ENCODE results near the gene MYOZ3. TPM values are rescaled to one million over a fixed set of nuclear protein-coding genes. Genes with fewer than 3 reads are reported as not detected.
A peak's percentile ranks its signal among the peaks of the same experiment; 100 is the strongest.

MYOZ3 gene
- polyA plus RNA-seq, 1 donor: 3.0 TPM

- Histone ChIP-seq H3K27me3 (ENCODE audit: control insufficient read depth, insufficient read depth, low read length) (peaks cover 14% of the 10 kb centered on the region), H3K27ac (ENCODE audit: low read length) (no peak overlapping the region), H3K4me1 (ENCODE audit: control insufficient read depth, insufficient read depth, low read length) (peaks cover 8% of the 10 kb centered on the region), H3K4me3 (ENCODE audit: low read length) (no peak overlapping the region), H3K36me3 (ENCODE audit: control insufficient read depth, insufficient read depth, low read length) (no peaks in the 10 kb centered on the region), H3K9me3 (ENCODE audit: control insufficient read depth, low read depth, low read length) (no peaks in the 10 kb centered on the region)
- no peak for DNase-seq
- WGBS (ENCODE audit: insufficient coverage, low lambda C conversion rate): no CpG with 5 or more reads among the region's 4 CpGs
These were observed 781 bp upstream of the MYOZ3 start for GRCh38 chr5:150660108-150660831.

DNA sequence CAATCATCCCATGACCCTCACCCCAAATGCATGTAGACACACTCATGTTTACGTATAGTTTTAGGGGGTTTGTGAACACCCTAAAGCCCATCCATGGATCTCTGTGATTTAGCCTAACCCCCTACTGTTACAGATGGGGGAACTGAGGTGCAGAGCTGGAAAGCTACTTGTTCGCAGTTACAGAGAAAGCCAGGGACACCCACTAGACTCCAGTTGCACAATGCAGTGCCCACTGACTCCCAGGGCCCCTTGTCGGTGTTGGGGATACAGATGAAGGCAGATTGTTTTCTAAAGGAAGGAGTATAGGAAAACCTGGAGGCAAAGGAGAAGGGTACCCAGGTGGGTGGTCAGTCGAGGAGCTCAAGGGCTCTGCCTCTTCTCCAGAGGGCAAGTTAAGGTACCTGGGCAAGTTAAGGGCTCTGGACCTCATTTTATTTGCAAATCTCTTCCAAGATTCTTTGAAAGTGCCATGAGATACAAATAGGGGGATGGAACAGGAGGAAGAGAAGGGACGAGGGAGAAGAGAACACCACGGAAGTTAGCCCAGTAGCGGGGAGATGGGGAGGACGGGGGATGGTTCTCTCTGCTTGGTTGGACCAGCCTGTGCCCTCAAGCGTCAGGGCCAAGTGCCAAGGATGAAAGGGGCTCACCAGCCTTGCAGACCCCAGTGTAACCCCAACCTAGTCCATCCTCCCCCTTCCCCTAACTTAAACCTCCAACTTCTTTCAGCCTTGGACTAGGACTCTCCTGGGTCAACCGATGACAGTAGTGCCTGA is 958 bp downstream of the MYOZ3 start:
- Histone ChIP-seq H3K9me3 (ENCODE audit: control insufficient read depth, low read depth, low read length) (no peaks in the 10 kb centered on the region), H3K4me3 (ENCODE audit: low read length) (no peak overlapping the region), H3K4me1 (ENCODE audit: control insufficient read depth, insufficient read depth, low read length) (peaks cover 5% of the 10 kb centered on the region), H3K27me3 (ENCODE audit: control insufficient read depth, insufficient read depth, low read length) (peaks cover 14% of the 10 kb centered on the region), H3K27ac (ENCODE audit: low read length) (no peak overlapping the region), H3K36me3 (ENCODE audit: control insufficient read depth, insufficient read depth, low read length) (no peaks in the 10 kb centered on the region)
- no CpG with 5 or more reads among the region's 10 CpGs for WGBS (ENCODE audit: insufficient coverage, low lambda C conversion rate)
- DNase-seq: no peak

DNA sequence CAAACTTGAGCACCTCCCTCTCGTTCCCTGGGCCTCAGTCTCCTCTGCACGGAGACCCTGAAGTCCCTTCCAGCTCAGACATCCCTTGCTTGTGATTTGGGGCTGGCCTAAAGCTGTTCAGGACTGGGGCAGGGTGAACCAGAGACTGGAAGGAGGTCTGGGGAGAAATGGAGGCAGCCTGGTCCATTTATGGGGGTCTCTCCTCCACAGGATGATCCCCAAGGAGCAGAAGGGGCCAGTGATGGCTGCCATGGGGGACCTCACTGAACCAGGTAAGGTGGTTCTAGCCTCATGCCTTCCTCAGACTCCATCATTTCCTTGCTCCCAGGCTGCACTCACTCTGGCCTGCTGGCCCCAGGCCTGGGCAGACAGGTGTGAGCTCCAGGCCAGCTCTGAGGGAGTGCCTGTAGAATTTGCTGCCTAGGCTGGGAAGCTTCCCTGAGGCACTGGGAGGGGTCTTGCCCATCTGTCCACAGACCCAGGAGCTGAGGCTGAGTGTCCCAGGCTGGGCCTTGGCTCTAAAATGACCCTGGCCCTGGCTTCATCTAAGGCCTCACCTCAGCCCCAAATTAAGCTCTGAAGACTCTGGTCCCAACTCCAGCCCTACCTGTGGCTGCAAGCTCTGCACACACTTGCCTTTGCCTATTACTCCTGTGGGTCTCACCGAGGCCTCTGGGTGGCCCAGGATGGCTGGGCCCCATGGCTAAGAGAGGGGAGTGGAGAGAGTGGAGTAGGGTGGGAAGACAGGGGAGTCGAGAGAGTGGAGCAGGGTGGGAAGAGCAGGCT is 1.9 kb downstream of the MYOZ3 start:
- Histone ChIP-seq H3K4me3 (ENCODE audit: low read length) (no peak overlapping the region), H3K27me3 (ENCODE audit: control insufficient read depth, insufficient read depth, low read length) (peaks cover 15% of the 10 kb centered on the region), H3K27ac (ENCODE audit: low read length) (no peak overlapping the region), H3K36me3 (ENCODE audit: control insufficient read depth, insufficient read depth, low read length) (no peaks in the 10 kb centered on the region), H3K9me3 (ENCODE audit: control insufficient read depth, low read depth, low read length) (no peaks in the 10 kb centered on the region), H3K4me1 (ENCODE audit: control insufficient read depth, insufficient read depth, low read length) (no peaks in the 10 kb centered on the region)
- no CpG with 5 or more reads among the region's 4 CpGs for WGBS (ENCODE audit: insufficient coverage, low lambda C conversion rate)
- no peak for DNase-seq

- H3K27me3 ChIP-seq (ENCODE audit: control insufficient read depth, insufficient read depth, low read length): peaks cover 20% of the 10 kb centered on the region
- WGBS (ENCODE audit: insufficient coverage, low lambda C conversion rate): 100% methylated on average over 1 of the region's 3 CpGs
These were observed 2.9 kb downstream of the MYOZ3 start for GRCh38 chr5:150663936-150664335.

DNA sequence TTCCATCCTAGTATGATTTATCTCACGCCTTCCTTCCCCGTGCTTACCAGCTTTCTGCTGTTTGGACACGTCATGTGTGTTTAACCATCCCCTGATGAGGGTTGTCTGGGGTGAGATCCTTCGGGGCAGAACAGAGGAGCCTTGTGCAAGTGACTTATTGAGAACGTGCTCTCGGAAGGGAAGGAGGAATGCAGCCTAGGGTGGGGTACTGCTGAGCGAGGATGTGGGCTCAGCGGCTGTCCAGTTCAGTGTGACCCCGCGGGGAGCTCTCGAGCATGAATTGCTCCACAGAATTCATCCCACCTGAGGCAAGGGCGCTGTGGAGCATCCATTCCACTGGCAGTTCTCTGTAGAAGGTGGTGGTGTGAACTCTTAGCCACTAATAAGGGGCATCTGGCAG is 4.0 kb downstream of the MYOZ3 start:
- WGBS (ENCODE audit: insufficient coverage, low lambda C conversion rate): no CpG with 5 or more reads among the region's 12 CpGs
- DNase-seq: no peak
- H3K4me1 ChIP-seq (ENCODE audit: control insufficient read depth, insufficient read depth, low read length): no peaks in the 10 kb centered on the region
- no peak overlapping the region for H3K27ac ChIP-seq (ENCODE audit: low read length)
- H3K27me3 ChIP-seq (ENCODE audit: control insufficient read depth, insufficient read depth, low read length): peaks cover 24% of the 10 kb centered on the region
- H3K9me3 ChIP-seq (ENCODE audit: control insufficient read depth, low read depth, low read length): no peaks in the 10 kb centered on the region
- H3K4me3 ChIP-seq (ENCODE audit: low read length): no peak overlapping the region
- H3K36me3 ChIP-seq (ENCODE audit: control insufficient read depth, insufficient read depth, low read length): no peaks in the 10 kb centered on the region

More at GRCh38 chr5:150663936-150664335, 2.9 kb downstream of the MYOZ3 start:
- no peak overlapping the region for H3K4me3 ChIP-seq (ENCODE audit: low read length)
- H3K27ac ChIP-seq (ENCODE audit: low read length): no peak overlapping the region
- no peak for DNase-seq
- H3K9me3 ChIP-seq (ENCODE audit: control insufficient read depth, low read depth, low read length): no peaks in the 10 kb centered on the region
- H3K4me1 ChIP-seq (ENCODE audit: control insufficient read depth, insufficient read depth, low read length): no peaks in the 10 kb centered on the region
- H3K36me3 ChIP-seq (ENCODE audit: control insufficient read depth, insufficient read depth, low read length): no peaks in the 10 kb centered on the region

- Histone ChIP-seq H3K4me3 (ENCODE audit: low read length) (no peak overlapping the region), H3K9me3 (ENCODE audit: control insufficient read depth, low read depth, low read length) (peaks cover 5% of the 10 kb centered on the region), H3K27ac (ENCODE audit: low read length) (no peak overlapping the region), H3K4me1 (ENCODE audit: control insufficient read depth, insufficient read depth, low read length) (peaks cover 4% of the 10 kb centered on the region), H3K36me3 (ENCODE audit: control insufficient read depth, insufficient read depth, low read length) (no peaks in the 10 kb centered on the region), H3K27me3 (ENCODE audit: control insufficient read depth, insufficient read depth, low read length) (peaks cover 39% of the 10 kb centered on the region)
- WGBS (ENCODE audit: insufficient coverage, low lambda C conversion rate): no CpG with 5 or more reads among the region's 14 CpGs
- DNase-seq: no peak
These were observed 9.4 kb downstream of the MYOZ3 start for GRCh38 chr5:150670275-150670947.

GRCh38 chr5:150670948-150671310 is 9.9 kb downstream of the MYOZ3 start:
- Histone ChIP-seq H3K4me3 (ENCODE audit: low read length) (no peak overlapping the region), H3K27ac (ENCODE audit: low read length) (no peak overlapping the region), H3K36me3 (ENCODE audit: control insufficient read depth, insufficient read depth, low read length) (no peaks in the 10 kb centered on the region), H3K9me3 (ENCODE audit: control insufficient read depth, low read depth, low read length) (peaks cover 5% of the 10 kb centered on the region), H3K27me3 (ENCODE audit: control insufficient read depth, insufficient read depth, low read length) (peaks cover 39% of the 10 kb centered on the region), H3K4me1 (ENCODE audit: control insufficient read depth, insufficient read depth, low read length) (peaks cover 4% of the 10 kb centered on the region)
- DNase-seq: no peak
- no CpG with 5 or more reads among the region's 2 CpGs for WGBS (ENCODE audit: insufficient coverage, low lambda C conversion rate)

GRCh38 chr5:150671509-150672236 is 10.6 kb downstream of the MYOZ3 start:
- Histone ChIP-seq H3K36me3 (ENCODE audit: control insufficient read depth, insufficient read depth, low read length) (no peaks in the 10 kb centered on the region), H3K27ac (ENCODE audit: low read length) (no peak overlapping the region), H3K4me3 (ENCODE audit: low read length) (peak overlapping the region; percentile 50), H3K27me3 (ENCODE audit: control insufficient read depth, insufficient read depth, low read length) (peaks cover 39% of the 10 kb centered on the region), H3K9me3 (ENCODE audit: control insufficient read depth, low read depth, low read length) (peaks cover 5% of the 10 kb centered on the region), H3K4me1 (ENCODE audit: control insufficient read depth, insufficient read depth, low read length) (peaks cover 4% of the 10 kb centered on the region)
- DNase-seq: peak in 1 of 2 donors; percentile 34
- no CpG with 5 or more reads among the region's 51 CpGs for WGBS (ENCODE audit: insufficient coverage, low lambda C conversion rate)

DNA sequence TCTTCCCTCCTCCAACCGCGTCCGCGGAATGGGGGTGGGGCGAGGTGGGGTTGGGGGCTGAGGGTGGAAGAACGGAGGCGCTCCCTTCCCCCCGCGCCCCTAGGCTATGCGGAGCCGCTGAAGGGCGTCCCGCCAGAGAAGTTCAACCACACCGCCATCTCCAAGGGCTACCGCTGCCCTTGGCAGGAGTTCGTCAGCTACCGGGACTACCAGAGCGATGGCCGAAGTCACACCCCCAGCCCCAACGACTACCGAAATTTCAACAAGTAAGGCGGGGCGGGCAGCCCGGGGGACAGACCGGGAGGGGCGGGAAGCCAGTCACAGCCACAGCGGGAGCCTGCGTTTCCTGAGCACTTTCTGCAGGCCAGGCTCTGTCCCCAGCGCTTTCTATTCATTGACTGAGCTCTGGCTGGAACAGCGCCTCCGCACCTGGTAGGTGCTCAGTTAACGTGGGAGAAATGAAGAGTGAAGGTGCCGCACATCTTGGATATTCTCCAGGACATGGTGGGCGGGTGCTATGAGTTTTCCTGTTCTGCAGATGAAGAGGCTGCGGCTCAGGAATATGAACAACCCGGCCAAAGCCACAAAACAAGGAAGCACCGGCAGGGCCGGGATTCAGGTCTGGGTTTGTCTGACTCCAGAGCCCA is 11.3 kb downstream of the MYOZ3 start:
- H3K27ac ChIP-seq (ENCODE audit: low read length): no peak overlapping the region
- peaks cover 4% of the 10 kb centered on the region for H3K4me1 ChIP-seq (ENCODE audit: control insufficient read depth, insufficient read depth, low read length)
- H3K27me3 ChIP-seq (ENCODE audit: control insufficient read depth, insufficient read depth, low read length): peaks cover 37% of the 10 kb centered on the region
- H3K4me3 ChIP-seq (ENCODE audit: low read length): peak overlapping the region; percentile 50
- H3K36me3 ChIP-seq (ENCODE audit: control insufficient read depth, insufficient read depth, low read length): no peaks in the 10 kb centered on the region
- no CpG with 5 or more reads among the region's 38 CpGs for WGBS (ENCODE audit: insufficient coverage, low lambda C conversion rate)
- H3K9me3 ChIP-seq (ENCODE audit: control insufficient read depth, low read depth, low read length): peaks cover 5% of the 10 kb centered on the region
- peak in 1 of 2 donors; percentile 37 for DNase-seq

Data from large intestine (tissue), 3 donors.